Endodermal cell (in vitro differentiated cells): ENCODE data around the gene C13orf46. TPM values are rescaled to one million over a fixed set of nuclear protein-coding genes. Genes with fewer than 3 reads are reported as not detected.

Experiments used
- DNase-seq: peaks from one replicate; pipeline ENCODE4 v3.0.0-alpha.2; 2017
- H3K27ac ChIP-seq: 2 replicates; pipeline ENCODE4 v1.5.1; 2013; ENCODE audit warnings: mild to moderate bottlenecking, low read depth, low read length, moderate library complexity
- H3K27me3 ChIP-seq: 2 replicates; pipeline ENCODE4 v1.6.1; 2013; ENCODE audit warnings: mild to moderate bottlenecking, low read length, moderate library complexity; ENCODE audit not compliant: insufficient read depth, control insufficient read depth, poor library complexity, severe bottlenecking
- H3K36me3 ChIP-seq: 2 replicates; pipeline ENCODE4 v1.7.0; 2013; ENCODE audit warnings: mild to moderate bottlenecking, low read length, moderate library complexity; ENCODE audit not compliant: control insufficient read depth, insufficient read depth
- H3K4me1 ChIP-seq: one replicate; pipeline ENCODE4 v1.7.0; 2013; ENCODE audit warnings: low read length; ENCODE audit not compliant: control insufficient read depth, insufficient read depth
- H3K4me3 ChIP-seq: 2 replicates; pipeline ENCODE4 v1.5.1; 2013; ENCODE audit warnings: mild to moderate bottlenecking, low read length, moderate library complexity
- H3K9ac ChIP-seq: 2 replicates; pipeline ENCODE4 v1.6.1; 2013; ENCODE audit warnings: mild to moderate bottlenecking, low read length, moderate library complexity; ENCODE audit not compliant: poor library complexity, severe bottlenecking; ENCODE audit errors: extremely low read depth
- H3K9me3 ChIP-seq: 2 replicates; pipeline ENCODE4 v1.6.1; 2013; ENCODE audit warnings: mild to moderate bottlenecking, low read length, moderate library complexity; ENCODE audit not compliant: control insufficient read depth
- H3K27ac Mint-ChIP-seq: 2 replicates; pipeline ENCODE4 v1.8.0; 2020; ENCODE audit warnings: mixed read lengths
- H3K27me3 Mint-ChIP-seq: 2 replicates; pipeline ENCODE4 v1.8.0; 2021; ENCODE audit warnings: mild to moderate bottlenecking, mixed read lengths; ENCODE audit not compliant: insufficient read depth
- H3K36me3 Mint-ChIP-seq: 2 replicates; pipeline ENCODE4 v1.8.0; 2020; ENCODE audit warnings: low read depth, mixed read lengths
- H3K4me1 Mint-ChIP-seq: 2 replicates; pipeline ENCODE4 v1.8.0; 2020; ENCODE audit warnings: mixed read lengths
- H3K4me3 Mint-ChIP-seq: 2 replicates; pipeline ENCODE4 v1.8.0; 2020; ENCODE audit warnings: mild to moderate bottlenecking, moderate library complexity, mixed read lengths
- H3K9me3 Mint-ChIP-seq: 2 replicates; pipeline ENCODE4 v1.8.0; 2020; ENCODE audit warnings: mild to moderate bottlenecking, mixed read lengths
- CTCF ChIP-seq: fragments of 200-600 bp; sonication (generic); conservative IDR thresholded peaks from 2 replicates; pipeline ENCODE4 v1.5.0; 2021; ENCODE audit warnings: antibody characterized with exemption, mild to moderate bottlenecking
- WGBS, 2 experiments: methylation state at CpG; one replicate each; pipeline versions ENCODE4 v1.1.5 to v1.1.7; 2013; ENCODE audit warnings: missing lambda C conversion rate in 2 of 2, mixed read lengths in 1 of 2; ENCODE audit not compliant: insufficient coverage in 1 of 2, insufficient read length in 1 of 2; 5-methylcytosine and 5-hydroxymethylcytosine counted together
- long read RNA-seq, 4 experiments: library from polyadenylated mRNA in 2 of 4; library from RNA in 1 of 4; library from capped mRNA in 1 of 4; stranded (forward) in 3 of 4; unstranded in 1 of 4; transcript quantifications; one replicate each; pipeline ENCODE4 v2.0.0, GENCODE V29; 2020 to 2021; ENCODE audit warnings: inconsistent platforms in 1 of 4
- polyA plus RNA-seq, 2 experiments: library from polyadenylated mRNA; stranded (reverse); fragments of 50-300 nt; gene quantifications; one replicate each; pipeline ENCODE4 v1.2.3, GENCODE V29; 2013
- total RNA-seq, 2 donors: library from RNA; stranded (reverse); fragmentation: NEBNext Ultra II Directional in 1 of 2; extraction: Animal tissue kit (Norgen Biotek cat#: 25700) in 1 of 2; gene quantifications; 2 replicates in 1 of 2; 3 replicates in 1 of 2; pipeline ENCODE4 v1.2.1, GENCODE V29; 2021

C13orf46 gene
- under 1 TPM; 0.20 to 0.27 TPM for total RNA-seq
- polyA plus RNA-seq (2013, experiment 1 of 2): 0.14 TPM
- polyA plus RNA-seq (2013, experiment 2 of 2): 0.25 TPM
- long read RNA-seq, experiment 1: 0 reads
- long read RNA-seq, experiment 2: 0 reads
- long read RNA-seq, experiment 3: 0 reads
- long read RNA-seq, experiment 4: 0 reads

- H3K9ac ChIP-seq: no peak within 1 kb of the TSS
- H3K36me3 Mint-ChIP-seq: peaks cover 5% of the 10 kb centered on the region
- 92 to 93% methylated on average over 30 to 44 of the region's 44 CpGs for WGBS, 2 experiments
Measured at GRCh38 chr13:113973218-113974164, at the start of gene C13orf46. C13orf46 (minus strand) TSS chr13:113974076; CDS start chr13:113973997, 79 bp downstream.

DNA sequence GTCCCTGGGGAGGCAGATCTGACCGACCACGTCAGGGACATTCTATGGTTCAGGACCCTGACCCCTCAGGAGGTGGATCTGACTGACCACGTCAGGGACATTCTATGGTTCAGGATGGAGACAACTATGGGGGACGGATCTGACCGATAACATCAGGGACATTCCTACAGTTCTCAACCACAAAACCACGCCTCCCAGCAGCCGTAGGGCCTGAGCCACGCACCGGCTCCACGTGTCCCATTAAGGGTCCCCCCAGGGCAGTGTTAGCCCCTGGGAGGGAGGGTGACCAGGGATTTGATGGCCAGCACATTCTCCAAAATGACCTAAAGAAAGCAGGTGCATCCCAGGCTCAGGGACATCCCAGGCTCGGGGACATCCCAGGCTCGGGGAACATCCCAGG is 49.0 kb upstream of the C13orf46 start:
- H3K4me3 Mint-ChIP-seq: no peak overlapping the region
- Histone ChIP-seq H3K9me3 (no peaks in the 10 kb centered on the region), H3K27me3 (no peaks in the 10 kb centered on the region), H3K27ac (no peak overlapping the region), H3K4me1 (peaks cover 10% of the 10 kb centered on the region), H3K36me3 (no peaks in the 10 kb centered on the region), H3K4me3 (no peak overlapping the region), H3K9ac (no peak overlapping the region)
- H3K27ac Mint-ChIP-seq: no peak overlapping the region
- no peaks in the 10 kb centered on the region for H3K9me3 Mint-ChIP-seq
- no peak for TF ChIP-seq CTCF
- no peak for DNase-seq
- H3K36me3 Mint-ChIP-seq: peaks cover 15% of the 10 kb centered on the region
- peaks cover 8% of the 10 kb centered on the region for H3K4me1 Mint-ChIP-seq
- 94% methylated on average over 9 to 12 of the region's 12 CpGs for WGBS, 2 experiments
- peaks cover 2% of the 10 kb centered on the region for H3K27me3 Mint-ChIP-seq

More at GRCh38 chr13:113973218-113974164, at the start of gene C13orf46:
- Mint-ChIP-seq H3K4me3 (no peak within 1 kb of the TSS), H3K4me1 (peaks cover 5% of the 10 kb centered on the region), H3K27ac (no peak within 1 kb of the TSS), H3K27me3 (no peaks in the 10 kb centered on the region), H3K9me3 (no peaks in the 10 kb centered on the region)
- H3K27ac ChIP-seq: no peak within 1 kb of the TSS
- no peaks in the 10 kb centered on the region for H3K36me3 ChIP-seq
- H3K4me1 ChIP-seq: peaks cover 3% of the 10 kb centered on the region
- no peaks in the 10 kb centered on the region for H3K27me3 ChIP-seq
- H3K4me3 ChIP-seq: no peak within 1 kb of the TSS
- H3K9me3 ChIP-seq: no peaks in the 10 kb centered on the region
- no peak for TF ChIP-seq CTCF
- DNase-seq: no peak

DNA sequence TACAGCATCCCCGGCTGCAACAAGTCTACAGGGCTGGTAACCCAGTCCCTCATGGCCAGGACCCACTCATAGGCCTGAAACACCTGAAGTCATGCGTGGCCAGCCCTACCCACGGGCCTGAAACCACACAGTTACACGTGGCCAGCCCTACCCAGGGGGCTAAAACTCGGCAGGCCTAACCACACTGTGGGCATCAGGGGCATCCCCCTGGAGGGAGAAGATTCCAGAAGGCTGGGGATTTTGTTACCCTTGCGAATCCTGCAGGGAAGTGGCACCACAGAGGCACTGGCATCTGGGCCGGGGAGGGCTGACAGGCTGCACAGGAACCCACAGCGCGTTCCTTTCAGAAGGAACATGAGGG is 48.4 kb upstream of the C13orf46 start:
- Mint-ChIP-seq H3K36me3 (peaks cover 15% of the 10 kb centered on the region), H3K4me1 (peaks cover 6% of the 10 kb centered on the region), H3K9me3 (no peaks in the 10 kb centered on the region), H3K27ac (no peak overlapping the region), H3K27me3 (no peaks in the 10 kb centered on the region), H3K4me3 (no peak overlapping the region)
- H3K36me3 ChIP-seq: no peaks in the 10 kb centered on the region
- H3K9me3 ChIP-seq: no peaks in the 10 kb centered on the region
- peaks cover 6% of the 10 kb centered on the region for H3K4me1 ChIP-seq
- no peaks in the 10 kb centered on the region for H3K27me3 ChIP-seq
- no peak overlapping the region for H3K27ac ChIP-seq
- no peak overlapping the region for H3K9ac ChIP-seq
- 91 to 94% methylated on average over 7 to 9 of the region's 9 CpGs for WGBS, 2 experiments
- no peak for TF ChIP-seq CTCF
- no peak for DNase-seq
- no peak overlapping the region for H3K4me3 ChIP-seq
